GM12892 (cell line): ENCODE data around the gene KRTAP4-6.
"Not testable (repeated sequence)": the region's sequence is repeated elsewhere in the genome, so short reads cannot be mapped to it uniquely, and the experiment has no call there.

Source experiments
- DNase-seq: peaks from one replicate; pipeline ENCODE4 v3.0.0; 2011; ENCODE audit not compliant: insufficient read length
- FAIRE-seq: peaks from 2 replicates; lab custom pipeline; 2011; peaks lifted over from hg19 to GRCh38; lab: Jason Lieb, UNC
- POLR2A ChIP-seq: IDR thresholded peaks from 2 replicates; pipeline ENCODE4 v1.6.1; 2011; ENCODE audit warnings: low read depth, low read length, control low read depth
- POLR2AphosphoS5 ChIP-seq: IDR thresholded peaks from 2 replicates; pipeline ENCODE4 v1.6.1; 2011; ENCODE audit warnings: low read depth, low read length, control low read depth
- TAF1 ChIP-seq: IDR thresholded peaks from 2 replicates; pipeline ENCODE4 v1.6.1; 2011; ENCODE audit warnings: low read depth, mild to moderate bottlenecking, control low read depth, low read length, borderline replicate concordance

KRTAP4-6 gene

DNA sequence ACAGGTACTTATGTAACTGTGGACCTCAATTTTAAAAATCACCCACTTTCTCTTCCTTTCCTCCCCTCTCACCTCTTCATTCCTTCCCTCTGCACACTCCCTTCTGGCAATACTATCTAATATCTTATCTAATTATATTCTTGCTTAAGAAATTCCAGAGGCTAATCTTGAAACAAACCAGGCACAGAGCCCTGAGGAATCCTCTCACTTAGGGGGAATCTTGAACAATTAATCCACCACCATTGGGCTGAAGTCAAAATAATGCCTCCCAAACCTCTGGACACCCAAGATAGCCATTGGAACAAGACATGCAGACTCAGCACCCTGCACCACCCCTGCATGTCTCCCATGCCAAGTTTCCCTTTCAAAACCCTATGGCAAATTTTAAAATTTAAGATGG, 1.0 kb upstream of the KRTAP4-6 start:
- TF ChIP-seq TAF1 (no peak), POLR2A (no peak), POLR2AphosphoS5 (no peak)
- DNase-seq (no peak), FAIRE-seq (no peak)

GRCh38 chr17:41139865-41140264, 479 bp downstream of the KRTAP4-6 start:
- DNase-seq, FAIRE-seq: not testable (repeated sequence)

DNA sequence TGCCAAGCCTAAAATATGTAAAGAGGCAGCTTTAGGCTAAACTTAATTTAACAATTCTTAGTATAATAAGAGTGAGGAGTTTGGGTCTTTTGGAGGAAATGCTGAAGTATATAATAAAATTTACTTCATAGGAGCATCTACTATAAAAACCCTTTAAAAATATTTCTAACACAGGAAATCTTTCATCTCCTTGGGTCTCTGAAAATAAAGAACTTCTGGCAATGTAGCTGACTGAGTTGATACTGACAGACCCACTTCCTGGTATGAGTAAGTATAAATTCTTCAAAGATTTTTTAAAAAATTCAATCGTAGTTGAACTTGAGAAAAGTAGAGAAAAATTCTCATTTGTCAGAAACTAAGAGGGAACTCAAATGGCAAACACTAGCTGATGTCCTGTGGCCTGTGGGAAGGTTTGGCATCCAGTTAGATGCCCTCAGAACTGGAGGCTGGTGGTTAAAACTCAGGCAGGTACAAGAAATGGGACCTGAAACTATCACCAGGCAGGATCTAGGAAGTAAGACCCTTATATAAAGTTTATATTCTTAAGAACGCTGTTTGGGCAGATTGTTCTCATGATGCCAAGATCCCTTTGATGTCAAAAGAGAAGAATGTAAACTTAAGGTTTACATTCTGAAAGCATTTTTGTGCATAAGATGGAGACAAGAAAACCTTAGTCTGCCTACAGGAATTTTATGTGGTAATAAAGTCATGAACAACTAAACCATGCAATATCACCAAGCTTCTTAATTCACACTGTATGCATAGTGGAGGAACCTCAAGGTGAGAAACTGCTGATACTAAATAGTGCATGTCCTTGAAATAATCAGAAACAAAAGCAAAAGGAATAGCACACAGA, 6.2 kb downstream of the KRTAP4-6 start:
- TF ChIP-seq TAF1 (no peak), POLR2A (no peak), POLR2AphosphoS5 (no peak)
- no peak for FAIRE-seq
- DNase-seq, result no peak

DNA sequence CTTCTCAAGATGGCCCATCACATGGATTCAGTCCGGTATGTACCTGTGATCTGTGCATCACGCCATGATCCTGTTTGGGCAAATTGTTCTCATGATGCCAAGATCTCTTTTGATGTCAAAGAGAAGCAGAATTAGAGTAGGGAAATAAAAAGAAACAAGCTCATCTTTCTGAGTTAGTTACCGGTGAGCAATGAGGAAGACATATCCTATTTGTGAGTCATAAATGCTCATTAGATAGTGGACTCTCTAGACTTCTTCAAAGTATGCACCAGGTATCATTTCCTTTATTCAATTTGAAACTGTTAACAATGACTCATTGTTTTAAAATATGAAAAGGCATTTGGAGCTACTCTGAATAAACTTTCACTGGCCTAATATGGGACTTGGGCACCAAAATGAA, 8.4 kb downstream of the KRTAP4-6 start:
- no peak for DNase-seq
- no peak for TF ChIP-seq TAF1
- no peak for TF ChIP-seq POLR2AphosphoS5
- no peak for TF ChIP-seq POLR2A
- FAIRE-seq, result no peak

DNA sequence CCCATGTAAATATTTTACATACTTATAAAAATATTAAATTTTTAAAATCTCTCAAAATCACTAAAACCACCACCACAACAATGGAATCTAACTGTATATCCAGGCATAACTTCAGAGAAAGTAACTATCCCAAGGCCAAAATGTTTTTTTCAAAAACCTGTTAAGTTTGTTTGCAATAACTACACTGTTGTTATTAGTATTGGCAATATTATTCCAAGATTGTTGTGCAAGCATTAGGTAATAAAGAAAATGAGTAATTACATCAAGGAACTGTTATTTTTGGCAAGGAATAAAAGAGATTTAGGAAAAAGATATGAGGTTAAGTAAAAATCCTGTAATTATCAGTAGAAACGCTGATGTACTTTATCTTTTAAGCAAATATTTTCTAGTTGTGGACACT, 13.0 kb downstream of the KRTAP4-6 start:
- DNase-seq, result no peak
- no peak for TF ChIP-seq TAF1
- TF ChIP-seq POLR2A, result no peak
- no peak for TF ChIP-seq POLR2AphosphoS5
- no peak for FAIRE-seq

- FAIRE-seq (no peak), DNase-seq (no peak)
- TF ChIP-seq POLR2AphosphoS5, result no peak
- no peak for TF ChIP-seq POLR2A
These were observed 13.9 kb downstream of the KRTAP4-6 start for GRCh38 chr17:41126412-41126811.

DNA sequence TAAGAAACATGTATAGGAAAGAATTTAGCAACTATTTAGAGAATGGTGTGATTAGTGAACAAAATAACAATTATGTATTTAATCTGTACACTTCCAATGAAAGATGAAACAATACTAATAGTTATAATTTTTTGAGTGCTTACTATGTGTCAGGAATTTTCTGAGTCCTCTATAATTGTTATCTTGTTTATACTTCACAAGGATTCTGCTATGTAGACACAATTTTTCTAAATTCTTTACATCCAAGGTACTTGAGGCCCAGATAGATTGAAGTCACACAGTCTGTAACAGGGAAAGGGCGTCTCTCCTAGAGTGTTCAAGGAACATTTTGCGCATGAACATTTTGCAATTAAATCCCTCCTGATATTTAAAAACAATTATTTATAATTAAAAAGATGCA, 15.3 kb downstream of the KRTAP4-6 start:
- DNase-seq, result no peak
- no peak for TF ChIP-seq TAF1
- no peak for TF ChIP-seq POLR2AphosphoS5
- no peak for TF ChIP-seq POLR2A
- FAIRE-seq, result no peak

DNA sequence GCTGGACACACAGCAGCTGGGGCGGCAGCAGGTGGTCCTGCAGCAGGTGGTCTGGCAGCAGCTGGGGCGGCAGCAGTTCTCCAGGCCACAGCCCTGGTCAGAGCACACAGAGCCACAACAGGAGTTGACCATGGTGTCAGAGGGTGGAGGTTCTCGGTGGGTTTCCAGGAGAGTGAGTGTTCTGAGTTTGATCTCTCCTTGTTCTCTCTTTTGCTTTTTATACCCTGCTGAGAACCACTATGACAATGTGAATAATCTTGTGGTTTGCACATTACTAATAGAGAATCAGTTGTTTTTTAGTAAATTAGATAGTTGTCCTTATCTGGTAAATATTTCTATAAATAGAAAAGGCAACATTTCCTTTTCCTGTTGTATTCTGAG, 16.4 kb downstream of the KRTAP4-6 start, which contains the start of gene KRTAP4-12:
Gene KRTAP4-12 (minus strand): TSS at position 192 of the 381 bp plus-strand sequence. CDS start 60 bp downstream, at position 132.
- not testable (repeated sequence) for DNase-seq, FAIRE-seq

- FAIRE-seq, result not testable (repeated sequence)
These were observed 16.9 kb downstream of the KRTAP4-6 start for GRCh38 chr17:41123292-41123990.

DNA sequence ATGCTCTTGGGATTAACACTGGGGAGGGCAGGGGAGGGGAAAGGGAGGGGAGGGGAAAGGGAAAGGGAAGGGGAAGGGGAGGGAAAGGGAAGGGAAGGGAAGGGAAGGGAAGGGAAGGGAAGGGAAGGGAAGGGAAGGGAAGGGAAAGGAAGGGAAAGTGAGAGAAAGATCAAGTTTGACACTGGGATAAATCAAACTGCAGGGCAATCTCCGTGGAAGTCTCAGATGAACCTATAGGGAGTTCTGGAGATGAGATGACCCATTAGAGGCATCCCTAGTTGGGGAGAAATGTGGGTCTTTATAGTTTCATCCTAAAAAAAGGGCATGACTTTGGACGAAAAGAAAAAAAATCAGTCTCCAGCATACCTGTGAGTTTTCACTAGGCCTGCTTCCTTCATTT, 18.6 kb downstream of the KRTAP4-6 start:
- TF ChIP-seq POLR2AphosphoS5, result no peak
- no peak for TF ChIP-seq TAF1
- TF ChIP-seq POLR2A, result no peak
- no peak for DNase-seq
- FAIRE-seq, result no peak

More at GRCh38 chr17:41123292-41123990, 16.9 kb downstream of the KRTAP4-6 start:
- DNase-seq, result not testable (repeated sequence)

- FAIRE-seq, DNase-seq: not testable (repeated sequence)
These were observed 20.4 kb downstream of the KRTAP4-6 start for GRCh38 chr17:41119696-41120690.
